Tibial artery (tissue), 4 donors: Measurements from ENCODE around the gene ZFYVE19.

Experiments used
- DNase-seq, 2 donors: peaks; one replicate each; pipeline ENCODE4 v3.0.0-alpha.2; 2019
- H3K27ac ChIP-seq, 2 donors: fragments of 200-600 bp; sonication (generic) in 1 of 2; 1 replicate in 1 of 2; 2 replicates in 1 of 2; pipeline ENCODE4 v1.5.1; 2018 to 2019; ENCODE audit warnings: mild to moderate bottlenecking in 1 of 2
- H3K27me3 ChIP-seq, 2 donors: fragments of 200-600 bp; sonication (generic) in 1 of 2; one replicate each; pipeline versions ENCODE4 v1.5.1 to v1.6.0; 2016 to 2019
- H3K36me3 ChIP-seq, 3 donors: fragments of 200-600 bp; sonication (generic) in 2 of 3; one replicate each; pipeline ENCODE4 v1.5.1; 2016 to 2019; ENCODE audit warnings: mild to moderate bottlenecking in 2 of 3
- H3K4me1 ChIP-seq, 4 donors: fragments of 200-600 bp; sonication (generic) in 2 of 4; 1 replicate in 3 of 4; 2 replicates in 1 of 4; pipeline ENCODE4 v1.5.1; 2016 to 2019
- H3K4me3 ChIP-seq, 2 donors: fragments of 200-600 bp; sonication (generic) in 1 of 2; 1 replicate in 1 of 2; 2 replicates in 1 of 2; pipeline ENCODE4 v1.5.1; 2018 to 2019; ENCODE audit warnings: mild to moderate bottlenecking in 2 of 2
- H3K9me3 ChIP-seq, 3 donors: fragments of 200-600 bp; sonication (generic) in 1 of 3; one replicate each; pipeline ENCODE4 v1.5.1; 2016 to 2019
- CTCF ChIP-seq, 2 experiments: fragments of 200-600 bp in 1 of 2; fragments of 450-650 bp in 1 of 2; IDR thresholded peaks; one replicate each; pipeline ENCODE4 v1.5.1; 2017 to 2019; ENCODE audit warnings: antibody characterized with exemption in 2 of 2, mild to moderate bottlenecking in 1 of 2, moderate library complexity in 1 of 2
- intact Hi-C: fragments of 100-400 bp; cut with DNase I; formaldehyde crosslinking; loops from one replicate; pipeline ENCODE4 v1.15.0; 2023; ENCODE audit warnings: low total_unique reads

ZFYVE19 gene

GRCh38 chr15:40782609-40783227 is 24.2 kb upstream of the ZFYVE19 start:
- Histone ChIP-seq H3K36me3 (peaks cover 21 to 24% (median 24%) of the 10 kb centered on the region in 3 donors), H3K4me1 (peaks cover 0 to 21% (median 8%) of the 10 kb centered on the region in 4 donors), H3K4me3 (no peak overlapping the region), H3K9me3 (no peaks in the 10 kb centered on the region), H3K27ac (no peak overlapping the region), H3K27me3 (no peaks in the 10 kb centered on the region)
- peak in 1 of 2 donors; percentile 65 for DNase-seq
- intact Hi-C loops, result loop anchor here (10.0 kb wide), 1 partner anchor 1352 kb away; no protein-coding TSS in a partner anchor
- peak; percentile 28 to 34 for TF ChIP-seq CTCF (IDR thresholded peaks at IDR 0.05)

GRCh38 chr15:40785164-40785563 is 21.7 kb upstream of the ZFYVE19 start:
- no peak for DNase-seq
- no peak for TF ChIP-seq CTCF (IDR thresholded peaks at IDR 0.05)
- H3K4me3 ChIP-seq, result no peak overlapping the region
- H3K36me3 ChIP-seq, result no peaks in the 10 kb centered on the region
- no peak overlapping the region for H3K27ac ChIP-seq
- H3K4me1 ChIP-seq, result peaks cover 0 to 34% (median 9%) of the 10 kb centered on the region in 4 donors
- no peaks in the 10 kb centered on the region for H3K27me3 ChIP-seq
- H3K9me3 ChIP-seq, result no peaks in the 10 kb centered on the region
- intact Hi-C loops, result loop anchor here (10.0 kb wide), 1 partner anchor 1350 kb away; no protein-coding TSS in a partner anchor

- Histone ChIP-seq H3K27me3 (no peaks in the 10 kb centered on the region), H3K27ac (no peak overlapping the region), H3K4me3 (no peak overlapping the region), H3K4me1 (peaks cover 0 to 34% (median 9%) of the 10 kb centered on the region in 4 donors), H3K36me3 (no peaks in the 10 kb centered on the region), H3K9me3 (no peaks in the 10 kb centered on the region)
- TF ChIP-seq CTCF (IDR thresholded peaks at IDR 0.05), result no peak
- no peak for DNase-seq
- intact Hi-C loops, result loop anchor here (10.0 kb wide), 1 partner anchor 1349 kb away; no protein-coding TSS in a partner anchor
Measured at GRCh38 chr15:40785814-40786213, 21.1 kb upstream of the ZFYVE19 start.

- Histone ChIP-seq H3K27ac (no peak overlapping the region), H3K27me3 (no peaks in the 10 kb centered on the region), H3K36me3 (peaks cover 0 to 13% (median 11%) of the 10 kb centered on the region in 3 donors), H3K4me3 (no peak overlapping the region), H3K4me1 (peaks cover 0 to 34% (median 9%) of the 10 kb centered on the region in 4 donors), H3K9me3 (no peaks in the 10 kb centered on the region)
- intact Hi-C loops, result loop anchor here (10.0 kb wide), 1 partner anchor 1347 kb away; no protein-coding TSS in a partner anchor
- DNase-seq, result no peak
- no peak for TF ChIP-seq CTCF (IDR thresholded peaks at IDR 0.05)
Measured at GRCh38 chr15:40787344-40787841, 19.5 kb upstream of the ZFYVE19 start.

- H3K36me3 ChIP-seq, result peaks cover 0 to 16% (median 11%) of the 10 kb centered on the region in 3 donors
- intact Hi-C loops, result loop anchor here (10.0 kb wide), 1 partner anchor 1347 kb away; no protein-coding TSS in a partner anchor
- H3K4me1 ChIP-seq, result peaks cover 0 to 34% (median 9%) of the 10 kb centered on the region in 4 donors
- no peak overlapping the region for H3K27ac ChIP-seq
- TF ChIP-seq CTCF (IDR thresholded peaks at IDR 0.05), result no peak
- H3K4me3 ChIP-seq, result no peak overlapping the region
- no peaks in the 10 kb centered on the region for H3K27me3 ChIP-seq
- H3K9me3 ChIP-seq, result no peaks in the 10 kb centered on the region
- DNase-seq, result no peak
Measured at GRCh38 chr15:40787991-40788390, 18.9 kb upstream of the ZFYVE19 start.
